Measurements from ENCODE around the gene CFAP74.

The CFAP74 gene

DNA sequence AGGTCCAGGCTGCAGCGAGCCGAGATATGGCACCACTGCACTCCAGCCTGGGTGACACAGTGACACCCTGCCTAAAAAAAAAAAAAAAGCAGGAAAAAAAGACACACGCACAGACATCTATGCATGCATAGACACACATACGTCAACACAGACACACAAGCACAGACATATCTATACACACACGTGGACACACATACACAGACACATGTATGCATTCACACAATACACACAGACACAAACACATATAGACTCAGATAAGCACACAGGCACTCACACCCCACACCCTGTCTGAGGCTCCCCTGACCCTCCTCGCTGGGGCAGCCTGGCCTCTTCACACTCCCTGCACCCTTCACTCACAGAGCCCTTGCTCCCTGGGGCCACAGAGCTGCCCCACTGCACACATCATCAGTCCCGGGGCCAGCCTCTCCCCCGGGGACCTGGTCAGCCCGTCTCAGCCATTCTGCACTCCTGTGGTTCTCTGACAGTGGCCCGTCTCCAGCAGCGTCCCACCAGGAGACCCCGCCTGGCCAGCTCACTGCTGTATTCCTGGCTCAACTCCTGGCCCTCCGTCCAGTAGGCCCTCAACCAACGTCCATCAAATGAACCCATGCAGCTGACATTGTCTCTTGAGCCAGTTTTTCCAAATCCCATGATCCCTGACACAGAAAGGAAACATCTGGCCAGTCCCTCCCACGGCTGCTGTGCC is 42.0 kb upstream of the CFAP74 start:
- in situ Hi-C loops (cut with HindIII; ENCODE audit: low sequenced_read_pairs) = no loop called here
- DNase-seq (ENCODE audit: low read depth, low spot score) = no peak
- no peak overlapping the region for H3K4me3 ChIP-seq (ENCODE audit: low read depth, low read length)
- TF ChIP-seq, protein P1, sequence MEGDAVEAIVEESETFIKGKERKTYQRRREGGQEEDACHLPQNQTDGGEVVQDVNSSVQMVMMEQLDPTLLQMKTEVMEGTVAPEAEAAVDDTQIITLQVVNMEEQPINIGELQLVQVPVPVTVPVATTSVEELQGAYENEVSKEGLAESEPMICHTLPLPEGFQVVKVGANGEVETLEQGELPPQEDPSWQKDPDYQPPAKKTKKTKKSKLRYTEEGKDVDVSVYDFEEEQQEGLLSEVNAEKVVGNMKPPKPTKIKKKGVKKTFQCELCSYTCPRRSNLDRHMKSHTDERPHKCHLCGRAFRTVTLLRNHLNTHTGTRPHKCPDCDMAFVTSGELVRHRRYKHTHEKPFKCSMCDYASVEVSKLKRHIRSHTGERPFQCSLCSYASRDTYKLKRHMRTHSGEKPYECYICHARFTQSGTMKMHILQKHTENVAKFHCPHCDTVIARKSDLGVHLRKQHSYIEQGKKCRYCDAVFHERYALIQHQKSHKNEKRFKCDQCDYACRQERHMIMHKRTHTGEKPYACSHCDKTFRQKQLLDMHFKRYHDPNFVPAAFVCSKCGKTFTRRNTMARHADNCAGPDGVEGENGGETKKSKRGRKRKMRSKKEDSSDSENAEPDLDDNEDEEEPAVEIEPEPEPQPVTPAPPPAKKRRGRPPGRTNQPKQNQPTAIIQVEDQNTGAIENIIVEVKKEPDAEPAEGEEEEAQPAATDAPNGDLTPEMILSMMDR (IDR thresholded peaks at IDR 0.05; ENCODE audit: low read depth, low read length) = no peak

GRCh38 chr1:2044510-2045319 is 41.1 kb upstream of the CFAP74 start:
- in situ Hi-C loops (cut with HindIII; ENCODE audit: low sequenced_read_pairs) = no loop called here
- H3K4me3 ChIP-seq (ENCODE audit: low read depth, low read length) = no peak overlapping the region
- TF ChIP-seq, protein P1 (IDR thresholded peaks at IDR 0.05; ENCODE audit: low read depth, low read length) = peak; percentile 70
- peak; percentile 17 for DNase-seq (ENCODE audit: low read depth, low spot score)

GRCh38 chr1:2043886-2044285 is 40.3 kb upstream of the CFAP74 start:
- in situ Hi-C loops (cut with HindIII; ENCODE audit: low sequenced_read_pairs) = no loop called here
- DNase-seq (ENCODE audit: low read depth, low spot score) = no peak
- H3K4me3 ChIP-seq (ENCODE audit: low read depth, low read length) = no peak overlapping the region
- TF ChIP-seq, protein P1 (IDR thresholded peaks at IDR 0.05; ENCODE audit: low read depth, low read length) = no peak

DNA sequence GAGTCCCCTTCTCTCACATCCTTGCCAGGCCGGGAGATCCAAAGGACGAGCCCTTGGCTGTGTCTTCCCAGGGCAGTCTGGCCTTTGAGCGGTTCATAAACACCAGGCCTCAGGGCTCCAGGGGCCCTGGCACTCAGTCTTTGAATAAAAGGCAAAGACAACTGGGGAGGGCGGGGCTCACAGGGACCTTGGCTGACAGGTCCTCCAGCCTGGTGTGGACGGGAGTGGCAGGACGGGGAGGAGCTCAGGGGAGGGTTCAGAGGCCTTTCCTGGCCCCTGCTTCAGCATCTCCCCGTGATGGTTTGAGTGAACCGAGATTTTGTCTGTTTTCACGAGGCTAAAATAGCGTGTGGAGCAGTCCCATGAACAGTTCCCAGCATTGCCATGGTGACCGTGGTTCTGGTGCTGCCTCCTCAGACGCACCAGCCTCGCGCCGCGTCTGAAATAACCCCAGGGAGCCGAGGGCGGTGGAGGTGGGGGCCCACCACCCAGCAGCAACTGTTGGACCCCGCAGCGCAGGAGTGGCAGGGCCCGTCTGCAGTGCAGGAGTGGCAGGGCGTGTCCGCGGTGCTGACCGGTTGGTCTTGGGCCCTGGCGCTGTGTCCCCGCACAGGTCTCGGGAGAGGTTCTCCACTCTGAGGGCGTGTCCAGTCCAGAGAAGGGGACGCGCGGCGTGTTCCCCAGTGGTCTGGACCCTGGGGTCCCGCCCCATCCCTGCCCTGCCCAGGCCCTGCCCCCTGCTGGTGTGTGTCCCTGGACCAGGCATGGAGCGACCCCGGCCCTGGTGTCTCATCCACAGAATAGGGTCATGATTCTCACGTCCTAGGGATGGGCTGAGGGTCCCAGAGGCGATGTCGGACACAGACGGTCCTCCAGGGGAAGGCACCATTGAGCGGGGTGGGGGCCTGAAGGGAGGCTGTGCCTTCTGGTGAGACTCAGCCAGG is 39.5 kb upstream of the CFAP74 start:
- H3K4me3 ChIP-seq (ENCODE audit: low read depth, low read length) = no peak overlapping the region
- no peak for DNase-seq (ENCODE audit: low read depth, low spot score)
- in situ Hi-C loops (cut with HindIII; ENCODE audit: low sequenced_read_pairs) = no loop called here
- TF ChIP-seq, protein P1 (IDR thresholded peaks at IDR 0.05; ENCODE audit: low read depth, low read length) = peak; percentile 8

DNA sequence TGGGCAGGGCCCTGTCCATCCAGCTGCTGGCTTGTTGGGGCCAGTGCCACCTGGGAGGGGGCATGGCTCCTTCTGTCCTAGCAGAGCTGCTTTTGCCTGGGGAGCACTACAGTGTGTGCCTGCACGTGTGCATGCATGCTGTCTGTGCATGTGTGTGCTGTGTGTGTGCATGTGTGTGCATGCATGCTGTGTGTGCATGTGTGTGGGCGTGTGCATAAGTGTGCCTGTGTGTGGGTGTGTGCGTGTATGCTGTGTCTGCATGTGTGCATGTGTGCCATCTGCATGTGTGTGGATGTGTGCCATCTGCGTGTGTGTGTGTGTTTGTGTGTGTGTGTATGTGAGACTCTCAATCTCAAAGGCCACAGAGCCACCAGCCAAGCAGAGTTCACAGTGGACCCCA is 38.3 kb upstream of the CFAP74 start:
- DNase-seq (ENCODE audit: low read depth, low spot score) = no peak
- in situ Hi-C loops (cut with HindIII; ENCODE audit: low sequenced_read_pairs) = no loop called here
- H3K4me3 ChIP-seq (ENCODE audit: low read depth, low read length) = no peak overlapping the region
- TF ChIP-seq, protein P1 (IDR thresholded peaks at IDR 0.05; ENCODE audit: low read depth, low read length) = no peak

DNA sequence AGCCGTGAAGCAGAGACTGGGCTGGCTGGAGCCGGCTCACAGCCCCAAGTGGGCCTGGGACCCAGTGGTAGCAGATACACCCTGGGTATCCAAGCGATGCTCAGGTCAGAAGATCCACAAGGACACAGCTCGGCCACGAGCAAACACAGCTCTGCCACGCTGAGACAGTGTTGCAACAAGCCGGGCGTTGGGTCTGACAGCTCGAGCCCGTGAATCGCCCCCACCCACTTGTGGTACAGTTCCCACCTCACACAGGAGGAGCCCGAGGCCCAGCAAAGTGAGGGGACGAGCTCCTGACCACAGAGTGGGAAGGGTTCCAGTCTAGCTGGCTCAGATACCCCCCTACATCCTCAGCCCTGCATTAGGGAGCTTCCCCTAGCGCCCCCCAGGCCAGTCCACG is 37.7 kb upstream of the CFAP74 start:
- TF ChIP-seq, protein P1 (IDR thresholded peaks at IDR 0.05; ENCODE audit: low read depth, low read length) = no peak
- no peak overlapping the region for H3K4me3 ChIP-seq (ENCODE audit: low read depth, low read length)
- in situ Hi-C loops (cut with HindIII; ENCODE audit: low sequenced_read_pairs) = no loop called here
- no peak for DNase-seq (ENCODE audit: low read depth, low spot score)

Data from astrocyte of the spinal cord (primary cell).